ENCODE measurements around the gene IL11. TPM values are rescaled to one million over a fixed set of nuclear protein-coding genes. Genes with fewer than 3 reads are reported as not detected.
A peak's percentile ranks its signal among the peaks of the same experiment; 100 is the strongest.
"Not testable (repeated sequence)": the region's sequence is repeated elsewhere in the genome, so short reads cannot be mapped to it uniquely, and the experiment has no call there.

IL11 gene
- total and polyA plus RNA-seq, 10 donors, result 0.04 to 0.23 (median 0.06) TPM; not detected in 7

DNA sequence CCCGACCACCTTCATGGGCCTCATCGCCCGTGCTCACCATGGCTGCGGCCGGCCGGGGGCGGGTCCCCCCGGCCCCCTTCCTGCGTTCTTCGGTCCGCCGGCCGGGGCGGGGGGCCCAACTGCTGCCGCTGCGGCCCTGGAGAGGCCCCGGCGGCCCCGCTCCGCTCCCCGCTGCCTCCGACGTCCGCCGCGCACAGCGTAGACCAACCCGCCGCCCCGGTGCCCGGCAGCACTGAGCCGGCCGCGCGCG, 37.2 kb upstream of the IL11 start, which contains the start of gene UBE2S:
UBE2S (minus strand) TSS at position 239 of the 250 bp plus-strand sequence; CDS start at position 40, 199 bp downstream.
- intact Hi-C loops (cut with DNase I; ENCODE audit: low total_unique reads); H3K27me3 ChIP-seq (replicated peaks in 1 of 7); DNase-seq: not testable (repeated sequence)
- peak within 1 kb of the TSS; percentile 93 to 99 (median 98) for H3K27ac ChIP-seq
- peaks cover 0 to 40% (median 20%) of the 10 kb centered on the region in 6 donors for H3K36me3 ChIP-seq
- H3K4me1 ChIP-seq, result peaks cover 7 to 51% (median 26%) of the 10 kb centered on the region in 6 donors
- H3K9me3 ChIP-seq, result peaks cover 0 to 11% (median 0%) of the 10 kb centered on the region in 8 donors
- 0 to 1% (median 0%) methylated on average over 1 to 36 of the region's 36 CpGs; no CpG with 5 or more reads in 1 of the 5 donors for WGBS, 5 donors
- peak in 2 of 3 donors; percentile 98 to 100 for TF ChIP-seq POLR2AphosphoS5 (IDR thresholded peaks at IDR 0.05)
- peak in 2 of 3 donors; percentile 87 to 94 for TF ChIP-seq POLR2A (IDR thresholded peaks at IDR 0.05)
- peak within 1 kb of the TSS; percentile 63 to 93 (median 82) for H3K4me3 ChIP-seq

DNA sequence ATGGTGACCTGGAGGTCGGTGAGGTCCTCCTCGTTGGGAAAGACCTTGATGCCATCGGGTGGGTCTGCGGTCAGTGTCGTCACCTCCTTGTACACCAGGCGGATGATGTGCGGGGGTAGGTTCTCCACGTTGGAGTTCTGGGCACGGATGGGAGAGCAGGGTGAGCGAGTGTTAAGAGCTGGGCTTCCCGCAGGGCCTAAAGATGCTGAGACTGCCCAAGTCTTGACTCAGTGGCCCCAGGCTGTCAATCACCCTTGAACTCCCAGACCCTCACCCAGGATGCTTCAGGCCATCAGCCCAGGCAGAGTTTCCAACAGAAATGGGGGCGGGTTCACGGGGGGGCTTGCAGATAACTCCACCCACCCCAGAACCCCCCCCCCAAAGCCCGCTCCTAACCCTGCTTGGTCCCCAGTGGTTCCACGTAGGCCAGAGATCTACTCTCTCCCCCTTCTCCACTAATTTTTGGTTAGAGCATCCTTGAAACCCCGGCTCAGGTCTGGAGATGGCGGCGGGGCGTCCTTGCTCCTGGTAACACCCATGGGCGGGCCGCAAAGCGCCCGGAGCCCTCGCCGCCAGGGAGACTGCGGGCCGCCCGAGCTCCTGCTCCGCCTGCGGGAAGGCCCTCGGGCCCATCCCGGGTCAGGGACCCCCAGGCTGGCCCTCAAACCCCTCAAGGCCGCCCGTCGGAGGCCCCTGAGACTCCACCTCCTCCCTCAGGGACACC, 36.7 kb upstream of the IL11 start:
- WGBS, 5 donors, result 8 to 13% (median 11%) methylated on average over 23 to 35 of the region's 35 CpGs
- Histone ChIP-seq H3K27me3 (replicated peaks in 1 of 7) (no peaks in the 10 kb centered on the region), H3K36me3 (peaks cover 0 to 44% (median 25%) of the 10 kb centered on the region in 6 donors), H3K9me3 (peaks cover 0 to 11% (median 0%) of the 10 kb centered on the region in 8 donors), H3K27ac (peak overlapping the region; percentile 93 to 99 (median 98)), H3K4me1 (peaks cover 7 to 53% (median 26%) of the 10 kb centered on the region in 6 donors), H3K4me3 (peak overlapping the region; percentile 63 to 93 (median 82))
- TF ChIP-seq, protein P1, sequence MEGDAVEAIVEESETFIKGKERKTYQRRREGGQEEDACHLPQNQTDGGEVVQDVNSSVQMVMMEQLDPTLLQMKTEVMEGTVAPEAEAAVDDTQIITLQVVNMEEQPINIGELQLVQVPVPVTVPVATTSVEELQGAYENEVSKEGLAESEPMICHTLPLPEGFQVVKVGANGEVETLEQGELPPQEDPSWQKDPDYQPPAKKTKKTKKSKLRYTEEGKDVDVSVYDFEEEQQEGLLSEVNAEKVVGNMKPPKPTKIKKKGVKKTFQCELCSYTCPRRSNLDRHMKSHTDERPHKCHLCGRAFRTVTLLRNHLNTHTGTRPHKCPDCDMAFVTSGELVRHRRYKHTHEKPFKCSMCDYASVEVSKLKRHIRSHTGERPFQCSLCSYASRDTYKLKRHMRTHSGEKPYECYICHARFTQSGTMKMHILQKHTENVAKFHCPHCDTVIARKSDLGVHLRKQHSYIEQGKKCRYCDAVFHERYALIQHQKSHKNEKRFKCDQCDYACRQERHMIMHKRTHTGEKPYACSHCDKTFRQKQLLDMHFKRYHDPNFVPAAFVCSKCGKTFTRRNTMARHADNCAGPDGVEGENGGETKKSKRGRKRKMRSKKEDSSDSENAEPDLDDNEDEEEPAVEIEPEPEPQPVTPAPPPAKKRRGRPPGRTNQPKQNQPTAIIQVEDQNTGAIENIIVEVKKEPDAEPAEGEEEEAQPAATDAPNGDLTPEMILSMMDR (IDR thresholded peaks at IDR 0.05 in 8 of 11, conservative IDR thresholded peaks at IDR 0.05 in 3 of 11), result no peak
- no peak for TF ChIP-seq POLR2A (IDR thresholded peaks at IDR 0.05)
- intact Hi-C loops (cut with DNase I; ENCODE audit: low total_unique reads), result no loop called here
- DNase-seq, result no peak

DNA sequence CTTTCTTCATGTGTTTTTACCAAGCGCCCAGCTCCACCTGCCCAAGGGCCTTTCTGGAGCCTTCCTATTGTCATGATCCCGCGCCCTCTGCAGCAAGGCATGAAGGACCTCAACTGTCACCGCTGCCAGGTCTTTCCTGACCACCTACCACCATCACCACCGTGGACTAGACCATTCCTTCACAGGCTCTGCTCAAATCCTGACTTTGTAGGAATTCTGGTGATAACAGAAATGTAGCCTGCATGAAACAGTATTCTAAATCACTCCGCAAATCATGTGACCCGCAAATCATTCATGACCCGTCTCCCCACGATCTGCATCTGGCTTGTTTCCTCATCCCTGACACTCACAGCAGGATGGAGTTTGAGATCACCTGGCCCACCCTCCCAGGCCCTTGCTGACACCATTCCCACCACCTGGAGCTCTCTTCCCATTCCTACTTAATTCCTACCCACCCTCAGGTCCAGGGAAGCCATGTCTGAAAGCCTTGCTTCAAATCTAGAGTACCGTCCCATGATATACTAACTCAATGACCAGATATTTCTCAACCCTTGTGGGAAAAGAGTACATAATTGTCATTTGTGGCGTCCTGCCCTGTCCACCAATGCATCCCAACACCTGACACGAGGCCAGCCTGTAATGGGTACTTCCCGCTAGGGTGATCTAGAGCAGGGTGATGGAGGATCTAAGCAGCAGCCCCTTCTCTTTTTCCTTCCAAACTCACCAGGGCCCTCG, 36.0 kb upstream of the IL11 start:
- DNase-seq, result no peak
- intact Hi-C loops (cut with DNase I; ENCODE audit: low total_unique reads), result no loop called here
- Histone ChIP-seq H3K4me3 (peak overlapping the region in 7 of 8 donors; percentile 63 to 93 (median 81)), H3K9me3 (peaks cover 0 to 11% (median 0%) of the 10 kb centered on the region in 8 donors), H3K27me3 (replicated peaks in 1 of 7) (no peaks in the 10 kb centered on the region), H3K4me1 (peaks cover 7 to 53% (median 26%) of the 10 kb centered on the region in 6 donors), H3K36me3 (peaks cover 0 to 52% (median 31%) of the 10 kb centered on the region in 6 donors), H3K27ac (peak overlapping the region in 1 of 8 donors; percentile 94)
- 71 to 85% (median 78%) methylated on average over 14 of the region's 14 CpGs for whole genome bisulfite sequencing, 5 donors
- TF ChIP-seq POLR2A (IDR thresholded peaks at IDR 0.05), result no peak

DNA sequence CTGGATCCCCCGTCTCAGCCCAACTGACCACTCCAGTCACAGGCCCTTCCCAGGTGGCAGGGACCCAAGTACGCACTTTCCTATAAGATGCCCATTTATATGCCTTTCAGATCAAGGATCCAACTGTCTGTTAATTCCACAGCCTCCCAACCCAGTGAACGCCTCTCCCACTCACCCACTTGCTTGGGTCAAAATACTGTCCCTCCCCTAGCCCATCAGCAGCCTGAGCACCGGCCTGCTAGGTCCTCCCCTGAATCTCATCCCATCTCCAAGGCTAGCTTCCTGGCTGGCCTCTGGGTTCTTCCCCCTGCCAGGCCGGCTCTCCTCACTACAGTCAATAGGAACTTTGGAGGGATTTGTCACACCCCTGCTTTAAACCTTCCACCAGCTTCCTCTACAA, 35.4 kb upstream of the IL11 start:
- H3K4me1 ChIP-seq, result peaks cover 7 to 53% (median 26%) of the 10 kb centered on the region in 6 donors
- H3K4me3 ChIP-seq, result no peak overlapping the region

More for the DNA sequence above, 35.4 kb upstream of the IL11 start:
- no peaks in the 10 kb centered on the region for H3K27me3 ChIP-seq (replicated peaks in 1 of 7)
- 82 to 86% (median 83%) methylated on average over 5 of the region's 5 CpGs for WGBS, 5 donors
- intact Hi-C loops (cut with DNase I; ENCODE audit: low total_unique reads), result no loop called here
- peaks cover 0 to 58% (median 36%) of the 10 kb centered on the region in 6 donors for H3K36me3 ChIP-seq
- DNase-seq, result no peak
- H3K9me3 ChIP-seq, result peaks cover 0 to 11% (median 0%) of the 10 kb centered on the region in 8 donors
- H3K27ac ChIP-seq, result peak overlapping the region in 1 of 8 donors; percentile 7
- TF ChIP-seq, protein P1 (IDR thresholded peaks at IDR 0.05 in 8 of 11, conservative IDR thresholded peaks at IDR 0.05 in 3 of 11), result no peak
- no peak for TF ChIP-seq POLR2AphosphoS5 (IDR thresholded peaks at IDR 0.05)
- no peak for TF ChIP-seq POLR2A (IDR thresholded peaks at IDR 0.05)
